Measurements from ENCODE around the gene RANBP1.

Gene RANBP1

GRCh38 chr22:20094197-20094807 lies 21.6 kb upstream of the RANBP1 start:
- Mint-ChIP-seq H3K4me3 (no peak overlapping the region), H3K27ac (no peak overlapping the region), H3K9me3 (no peaks in the 10 kb centered on the region), H3K27me3 (no peaks in the 10 kb centered on the region), H3K36me3 (ENCODE audit: low read depth) (peaks cover 81% of the 10 kb centered on the region), H3K4me1 (peaks cover 68% of the 10 kb centered on the region)
- DNase-seq (no peak), ATAC-seq (no peak)

- H3K4me3 Mint-ChIP-seq: peak overlapping the region; percentile 25
- H3K27me3 Mint-ChIP-seq: no peaks in the 10 kb centered on the region
- peak overlapping the region; percentile 70 for H3K27ac Mint-ChIP-seq
- peaks cover 78% of the 10 kb centered on the region for H3K4me1 Mint-ChIP-seq
- DNase-seq: no peak
- no peaks in the 10 kb centered on the region for H3K9me3 Mint-ChIP-seq
- no peak for ATAC-seq
- peaks cover 81% of the 10 kb centered on the region for H3K36me3 Mint-ChIP-seq (ENCODE audit: low read depth)
These were observed 20.4 kb upstream of the RANBP1 start for GRCh38 chr22:20095521-20095920.

- no peaks in the 10 kb centered on the region for H3K27me3 Mint-ChIP-seq
- ATAC-seq (no peak), DNase-seq (no peak)
- H3K9me3 Mint-ChIP-seq: no peaks in the 10 kb centered on the region
- no peak overlapping the region for H3K4me3 Mint-ChIP-seq
- peaks cover 76% of the 10 kb centered on the region for H3K36me3 Mint-ChIP-seq (ENCODE audit: low read depth)
- peak overlapping the region; percentile 10 for H3K27ac Mint-ChIP-seq
- peaks cover 78% of the 10 kb centered on the region for H3K4me1 Mint-ChIP-seq
These were observed 19.1 kb upstream of the RANBP1 start for GRCh38 chr22:20096574-20097420.

GRCh38 chr22:20099099-20099711 lies 16.7 kb upstream of the RANBP1 start:
- H3K4me3 Mint-ChIP-seq: no peak overlapping the region
- no peak for ATAC-seq

GRCh38 chr22:20101638-20102037 lies 14.3 kb upstream of the RANBP1 start:
- H3K27ac Mint-ChIP-seq: peak overlapping the region; percentile 95
- no peaks in the 10 kb centered on the region for H3K9me3 Mint-ChIP-seq
- no peaks in the 10 kb centered on the region for H3K27me3 Mint-ChIP-seq
- H3K4me3 Mint-ChIP-seq: no peak overlapping the region
- DNase-seq (no peak), ATAC-seq (no peak)
- H3K36me3 Mint-ChIP-seq (ENCODE audit: low read depth): peaks cover 56% of the 10 kb centered on the region
- peaks cover 52% of the 10 kb centered on the region for H3K4me1 Mint-ChIP-seq

More at GRCh38 chr22:20099099-20099711, 16.7 kb upstream of the RANBP1 start:
- no peak for DNase-seq
- Mint-ChIP-seq H3K4me1 (peaks cover 71% of the 10 kb centered on the region), H3K36me3 (ENCODE audit: low read depth) (peaks cover 76% of the 10 kb centered on the region), H3K27ac (peak overlapping the region; percentile 95), H3K27me3 (no peaks in the 10 kb centered on the region), H3K9me3 (no peaks in the 10 kb centered on the region)

- ATAC-seq (no peak), DNase-seq (no peak)
- peak overlapping the region; percentile 95 for H3K27ac Mint-ChIP-seq
- no peaks in the 10 kb centered on the region for H3K9me3 Mint-ChIP-seq
- H3K27me3 Mint-ChIP-seq: no peaks in the 10 kb centered on the region
- H3K4me1 Mint-ChIP-seq: peaks cover 49% of the 10 kb centered on the region
- peaks cover 50% of the 10 kb centered on the region for H3K36me3 Mint-ChIP-seq (ENCODE audit: low read depth)
- peak overlapping the region; percentile 11 for H3K4me3 Mint-ChIP-seq
These were observed 13.6 kb upstream of the RANBP1 start for GRCh38 chr22:20102203-20102780.

- DNase-seq: no peak
- no peak for ATAC-seq
- Mint-ChIP-seq H3K27ac (peak overlapping the region; percentile 31), H3K27me3 (no peaks in the 10 kb centered on the region), H3K4me3 (no peak overlapping the region), H3K9me3 (no peaks in the 10 kb centered on the region), H3K4me1 (peaks cover 24% of the 10 kb centered on the region), H3K36me3 (ENCODE audit: low read depth) (peaks cover 27% of the 10 kb centered on the region)
These were observed 10.3 kb upstream of the RANBP1 start for GRCh38 chr22:20105456-20106204.

- H3K36me3 Mint-ChIP-seq (ENCODE audit: low read depth): peaks cover 26% of the 10 kb centered on the region
- H3K27ac Mint-ChIP-seq: no peak overlapping the region
- no peaks in the 10 kb centered on the region for H3K27me3 Mint-ChIP-seq
- DNase-seq: no peak
- no peak for ATAC-seq
- no peak overlapping the region for H3K4me3 Mint-ChIP-seq
- H3K4me1 Mint-ChIP-seq: peaks cover 24% of the 10 kb centered on the region
- H3K9me3 Mint-ChIP-seq: no peaks in the 10 kb centered on the region
These were observed 9.6 kb upstream of the RANBP1 start for GRCh38 chr22:20106205-20106848.

- DNase-seq (no peak), ATAC-seq (no peak)
- Mint-ChIP-seq H3K9me3 (no peaks in the 10 kb centered on the region), H3K4me1 (peaks cover 23% of the 10 kb centered on the region), H3K36me3 (ENCODE audit: low read depth) (peaks cover 23% of the 10 kb centered on the region), H3K27ac (no peak overlapping the region), H3K27me3 (no peaks in the 10 kb centered on the region), H3K4me3 (no peak overlapping the region)
These were observed 9.1 kb upstream of the RANBP1 start for GRCh38 chr22:20106849-20107237.

GRCh38 chr22:20107471-20107901 lies 8.4 kb upstream of the RANBP1 start:
- H3K4me1 Mint-ChIP-seq: peaks cover 23% of the 10 kb centered on the region
- H3K27me3 Mint-ChIP-seq: no peaks in the 10 kb centered on the region
- H3K36me3 Mint-ChIP-seq (ENCODE audit: low read depth): peaks cover 19% of the 10 kb centered on the region
- DNase-seq: no peak
- H3K4me3 Mint-ChIP-seq: no peak overlapping the region
- no peak overlapping the region for H3K27ac Mint-ChIP-seq
- no peaks in the 10 kb centered on the region for H3K9me3 Mint-ChIP-seq
- no peak for ATAC-seq

GRCh38 chr22:20107951-20108756 lies 7.8 kb upstream of the RANBP1 start:
- Mint-ChIP-seq H3K36me3 (ENCODE audit: low read depth) (peaks cover 18% of the 10 kb centered on the region), H3K9me3 (no peaks in the 10 kb centered on the region), H3K27ac (no peak overlapping the region), H3K4me3 (no peak overlapping the region), H3K4me1 (peaks cover 25% of the 10 kb centered on the region), H3K27me3 (no peaks in the 10 kb centered on the region)
- no peak for ATAC-seq
- no peak for DNase-seq

- H3K27ac Mint-ChIP-seq: no peak overlapping the region
- peaks cover 15% of the 10 kb centered on the region for H3K36me3 Mint-ChIP-seq (ENCODE audit: low read depth)
- H3K27me3 Mint-ChIP-seq: no peaks in the 10 kb centered on the region
- peaks cover 26% of the 10 kb centered on the region for H3K4me1 Mint-ChIP-seq
- DNase-seq (no peak), ATAC-seq (no peak)
- H3K4me3 Mint-ChIP-seq: no peak overlapping the region
- no peaks in the 10 kb centered on the region for H3K9me3 Mint-ChIP-seq
These were observed 7.1 kb upstream of the RANBP1 start for GRCh38 chr22:20108757-20109230.
